ENCODE data around the gene WWOX.

The WWOX gene

GRCh38 chr16:78362524-78363135 is 263.2 kb downstream of the WWOX start:
- no peak for DNase-seq (ENCODE audit: low read depth)

GRCh38 chr16:78363843-78364555 is 264.5 kb downstream of the WWOX start:
- no peak for DNase-seq (ENCODE audit: low read depth)

GRCh38 chr16:78364556-78364880 is 265.1 kb downstream of the WWOX start:
- no peak for DNase-seq (ENCODE audit: low read depth)

- no peak for DNase-seq (ENCODE audit: low read depth)
These were observed 265.9 kb downstream of the WWOX start for GRCh38 chr16:78365366-78365765.

- DNase-seq (ENCODE audit: low read depth): no peak
These were observed 269.0 kb downstream of the WWOX start for GRCh38 chr16:78368121-78369102.

- DNase-seq (ENCODE audit: low read depth): no peak
These were observed 272.8 kb downstream of the WWOX start for GRCh38 chr16:78372277-78372676.

- DNase-seq (ENCODE audit: low read depth): no peak
These were observed 275.7 kb downstream of the WWOX start for GRCh38 chr16:78375055-78375679.

GRCh38 chr16:78376452-78376851 is 277.0 kb downstream of the WWOX start:
- DNase-seq (ENCODE audit: low read depth): no peak

GRCh38 chr16:78377312-78377711 is 277.9 kb downstream of the WWOX start:
- DNase-seq (ENCODE audit: low read depth): no peak

- no peak for DNase-seq (ENCODE audit: low read depth)
These were observed 281.6 kb downstream of the WWOX start for GRCh38 chr16:78381060-78381459.

- DNase-seq (ENCODE audit: low read depth): no peak
These were observed 283.7 kb downstream of the WWOX start for GRCh38 chr16:78383118-78383517.

GRCh38 chr16:78385086-78385805 is 285.8 kb downstream of the WWOX start:
- no peak for DNase-seq (ENCODE audit: low read depth)

GRCh38 chr16:78386557-78387324 is 287.3 kb downstream of the WWOX start:
- DNase-seq (ENCODE audit: low read depth): no peak

GRCh38 chr16:78389009-78389498 is 289.6 kb downstream of the WWOX start:
- no peak for DNase-seq (ENCODE audit: low read depth)

- no peak for DNase-seq (ENCODE audit: low read depth)
These were observed 290.6 kb downstream of the WWOX start for GRCh38 chr16:78390092-78390491.

GRCh38 chr16:78390508-78391324 is 291.3 kb downstream of the WWOX start:
- DNase-seq (ENCODE audit: low read depth): no peak

GRCh38 chr16:78392585-78393195 is 293.2 kb downstream of the WWOX start:
- DNase-seq (ENCODE audit: low read depth): no peak

- DNase-seq (ENCODE audit: low read depth): no peak
These were observed 295.6 kb downstream of the WWOX start for GRCh38 chr16:78395035-78395434.

GRCh38 chr16:78396046-78396445 is 296.6 kb downstream of the WWOX start:
- DNase-seq (ENCODE audit: low read depth): no peak

Measured in stimulated activated CD8-positive, alpha-beta memory T cell treated with anti-CD3 and anti-CD28 coated beads, Interleukin-7, amount 100 ng/mL, for 24 hours (primary cell).